ENCODE data around the gene APOM. TPM values are rescaled to one million over a fixed set of nuclear protein-coding genes. Genes with fewer than 3 reads are reported as not detected.

APOM gene
- total RNA-seq, 1 donor from 2014 or later, result 3.8 TPM

- Mint-ChIP-seq H3K4me1 (peaks cover 8% of the 10 kb centered on the region), H3K4me3 (no peak within 1 kb of the TSS), H3K36me3 (ENCODE audit: low read depth) (peaks cover 2% of the 10 kb centered on the region), H3K27ac (ENCODE audit: unreplicated experiment) (peak within 1 kb of the TSS; percentile 19), H3K9me3 (no peaks in the 10 kb centered on the region), H3K27me3 (ENCODE audit: low read depth) (no peaks in the 10 kb centered on the region)
- TF ChIP-seq CTCF (conservative IDR thresholded peaks at IDR 0.05), result no peak
- no peak for DNase-seq (ENCODE audit: low read depth, low spot score)
Observed at GRCh38 chr6:31614684-31615578, 40.8 kb upstream of the APOM start, which contains the start of gene AIF1. TSS of gene AIF1 (plus strand) at chr6:31615234. CDS start at chr6:31615330, 96 bp downstream.

GRCh38 chr6:31615748-31616147 is 39.9 kb upstream of the APOM start:
- Mint-ChIP-seq H3K9me3 (no peaks in the 10 kb centered on the region), H3K27me3 (ENCODE audit: low read depth) (no peaks in the 10 kb centered on the region), H3K36me3 (ENCODE audit: low read depth) (peaks cover 2% of the 10 kb centered on the region), H3K4me3 (no peak overlapping the region), H3K4me1 (peaks cover 13% of the 10 kb centered on the region), H3K27ac (ENCODE audit: unreplicated experiment) (no peak overlapping the region)
- DNase-seq (ENCODE audit: low read depth, low spot score), result no peak
- TF ChIP-seq CTCF (conservative IDR thresholded peaks at IDR 0.05), result no peak

- peaks cover 7% of the 10 kb centered on the region for H3K36me3 Mint-ChIP-seq (ENCODE audit: low read depth)
- H3K27ac Mint-ChIP-seq (ENCODE audit: unreplicated experiment), result no peak overlapping the region
- H3K27me3 Mint-ChIP-seq (ENCODE audit: low read depth), result no peaks in the 10 kb centered on the region
- H3K4me1 Mint-ChIP-seq, result peaks cover 22% of the 10 kb centered on the region
- no peak for DNase-seq (ENCODE audit: low read depth, low spot score)
- no peaks in the 10 kb centered on the region for H3K9me3 Mint-ChIP-seq
- peak overlapping the region; percentile 71 for H3K4me3 Mint-ChIP-seq
- no peak for TF ChIP-seq CTCF (conservative IDR thresholded peaks at IDR 0.05)
Observed at GRCh38 chr6:31617010-31617409, 38.7 kb upstream of the APOM start.

- Mint-ChIP-seq H3K36me3 (ENCODE audit: low read depth) (peaks cover 19% of the 10 kb centered on the region), H3K27ac (ENCODE audit: unreplicated experiment) (peak overlapping the region; percentile 96), H3K4me1 (peaks cover 35% of the 10 kb centered on the region), H3K9me3 (no peaks in the 10 kb centered on the region), H3K4me3 (peak overlapping the region; percentile 89), H3K27me3 (ENCODE audit: low read depth) (no peaks in the 10 kb centered on the region)
- no peak for TF ChIP-seq CTCF (conservative IDR thresholded peaks at IDR 0.05)
- peak; percentile 91 for DNase-seq (ENCODE audit: low read depth, low spot score)
Observed at GRCh38 chr6:31619805-31620585, 35.7 kb upstream of the APOM start.

GRCh38 chr6:31620586-31621319 is 34.9 kb upstream of the APOM start, which contains the start of gene PRRC2A:
TSS of gene PRRC2A (plus strand) at chr6:31620715. CDS start at chr6:31622790, 2,075 bp downstream.
- Mint-ChIP-seq H3K9me3 (no peaks in the 10 kb centered on the region), H3K27ac (ENCODE audit: unreplicated experiment) (peak within 1 kb of the TSS; percentile 97), H3K27me3 (ENCODE audit: low read depth) (no peaks in the 10 kb centered on the region), H3K36me3 (ENCODE audit: low read depth) (peaks cover 23% of the 10 kb centered on the region), H3K4me3 (peak within 1 kb of the TSS; percentile 96), H3K4me1 (peaks cover 35% of the 10 kb centered on the region)
- peak; percentile 74 for DNase-seq (ENCODE audit: low read depth, low spot score)
- TF ChIP-seq CTCF (conservative IDR thresholded peaks at IDR 0.05), result no peak

Data from neural crest cell (in vitro differentiated cells).